Measurements from ENCODE around the gene GDPD4.
A peak's percentile ranks its signal among the peaks of the same experiment; 100 is the strongest.

The GDPD4 gene

GRCh38 chr11:77299528-77299993 lies 1.9 kb downstream of the GDPD4 start:
- no peak for DNase-seq

- no peak for DNase-seq
Observed at GRCh38 chr11:77294040-77294439, 7.4 kb downstream of the GDPD4 start.

GRCh38 chr11:77289737-77290136 lies 11.7 kb downstream of the GDPD4 start:
- no peak for DNase-seq

- DNase-seq, result no peak
Observed at GRCh38 chr11:77287615-77288273, 13.7 kb downstream of the GDPD4 start.

GRCh38 chr11:77287136-77287535 lies 14.3 kb downstream of the GDPD4 start:
- no peak for DNase-seq

- DNase-seq, result no peak
Observed at GRCh38 chr11:77284476-77285468, 16.7 kb downstream of the GDPD4 start.

GRCh38 chr11:77283101-77283500 lies 18.4 kb downstream of the GDPD4 start:
- DNase-seq, result no peak

GRCh38 chr11:77278595-77279506 lies 22.6 kb downstream of the GDPD4 start:
- peak; percentile 8 to 23 for DNase-seq

GRCh38 chr11:77276271-77276670 lies 25.2 kb downstream of the GDPD4 start:
- peak in 1 of 2 donors; percentile 4 for DNase-seq

- DNase-seq, result no peak
Observed at GRCh38 chr11:77270921-77271320, 30.6 kb downstream of the GDPD4 start.

- no peak for DNase-seq
Observed at GRCh38 chr11:77269484-77270123, 31.9 kb downstream of the GDPD4 start.

- DNase-seq, result no peak
Observed at GRCh38 chr11:77267962-77268361, 33.5 kb downstream of the GDPD4 start.

GRCh38 chr11:77266766-77267165 lies 34.7 kb downstream of the GDPD4 start:
- DNase-seq, result no peak

- DNase-seq, result no peak
Observed at GRCh38 chr11:77262803-77263202, 38.7 kb downstream of the GDPD4 start.

GRCh38 chr11:77259641-77260040 lies 41.8 kb downstream of the GDPD4 start:
- no peak for DNase-seq

- DNase-seq, result no peak
Observed at GRCh38 chr11:77253690-77254089, 47.8 kb downstream of the GDPD4 start.

GRCh38 chr11:77252555-77253270 lies 48.8 kb downstream of the GDPD4 start:
- DNase-seq, result no peak

- DNase-seq, result no peak
Observed at GRCh38 chr11:77250881-77251640, 50.4 kb downstream of the GDPD4 start.

GRCh38 chr11:77249427-77249826 lies 52.1 kb downstream of the GDPD4 start:
- no peak for DNase-seq

GRCh38 chr11:77244277-77245027 lies 57.0 kb downstream of the GDPD4 start:
- DNase-seq, result no peak
